ES-I3 (cell line): ENCODE data around the gene KIF27.

Source experiments
- H3K36me3 ChIP-seq: 2 replicates; pipeline ENCODE4 v1.6.1; 2013; ENCODE audit warnings: mild to moderate bottlenecking, low read length, control low read depth, moderate library complexity; ENCODE audit not compliant: insufficient read depth
- H3K4me1 ChIP-seq: 2 replicates; pipeline ENCODE4 v1.6.1; 2013; ENCODE audit warnings: mild to moderate bottlenecking, control low read depth, low read length; ENCODE audit not compliant: insufficient read depth
- H3K9ac ChIP-seq: 2 replicates; pipeline ENCODE4 v1.6.1; 2013; ENCODE audit warnings: low read depth, mild to moderate bottlenecking, low read length, moderate library complexity
- H3K9me3 ChIP-seq: 2 replicates; pipeline ENCODE4 v1.6.1; 2013; ENCODE audit warnings: mild to moderate bottlenecking, low read length, moderate library complexity; ENCODE audit not compliant: control insufficient read depth, insufficient read depth

The KIF27 gene

DNA sequence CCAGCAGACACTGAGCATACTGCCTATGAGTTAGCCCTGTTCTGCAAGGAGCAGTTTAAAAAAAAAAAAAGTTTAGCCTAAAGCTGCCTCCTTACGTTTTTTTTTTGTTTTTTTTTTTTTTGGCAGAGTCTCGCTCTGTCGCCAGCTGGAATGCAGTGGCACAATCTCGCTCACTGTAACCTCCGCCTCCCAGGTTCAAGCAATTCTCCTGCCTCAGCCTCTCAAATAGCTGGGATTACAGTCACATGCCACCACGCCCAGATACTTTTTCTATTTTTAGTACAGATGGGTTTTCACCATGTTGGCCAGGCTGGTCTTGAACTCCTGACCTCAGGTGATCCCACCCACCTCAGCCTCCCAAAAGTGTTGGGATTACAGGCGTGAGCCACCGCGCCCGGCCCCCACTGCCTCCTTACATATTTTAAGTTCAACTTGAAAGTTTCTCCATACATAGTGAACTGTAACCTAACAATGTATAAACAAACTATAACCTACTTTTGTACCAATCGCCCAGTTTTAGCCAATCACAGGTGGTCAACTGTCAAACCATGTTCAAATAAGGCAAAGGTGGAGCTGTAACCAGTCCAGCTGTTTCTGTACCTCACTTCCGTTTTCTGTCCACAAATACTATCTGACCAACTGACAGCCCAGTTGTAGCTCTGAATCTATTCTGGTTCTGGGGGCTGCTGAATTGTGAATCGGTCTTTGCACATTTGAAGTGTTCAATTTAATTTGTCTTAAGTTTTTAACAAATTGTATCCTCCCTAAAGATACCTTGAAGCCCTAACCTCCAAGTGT lies 120.8 kb downstream of the KIF27 start:
- Histone ChIP-seq H3K9ac (no peak overlapping the region), H3K9me3 (0 out of 2 replicates have a peak, but pooled peaks cover 3% of the 10 kb centered on the region), H3K36me3 (no peaks in the 10 kb centered on the region), H3K4me1 (no peaks in the 10 kb centered on the region)

DNA sequence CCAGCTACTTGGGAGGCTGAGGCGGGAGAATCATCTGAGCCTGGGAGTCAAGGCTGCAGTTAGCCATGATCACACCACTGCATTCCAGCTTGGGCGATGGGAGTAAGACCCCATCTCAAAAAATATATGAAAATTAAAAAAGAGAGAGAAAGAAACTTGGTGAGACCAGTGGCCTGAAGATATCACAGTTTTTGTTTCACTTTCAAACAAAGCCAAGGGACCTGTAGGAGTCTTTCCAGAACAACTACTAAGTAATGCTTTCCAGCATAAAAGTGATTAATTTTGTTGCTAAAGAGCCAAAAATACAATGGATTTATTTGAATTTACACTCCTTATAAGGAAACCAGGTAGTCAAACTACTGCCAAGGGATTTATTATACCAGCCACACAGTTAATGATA lies 127.2 kb downstream of the KIF27 start:
- H3K4me1 ChIP-seq, result no peaks in the 10 kb centered on the region
- no peaks in the 10 kb centered on the region for H3K36me3 ChIP-seq
- no peaks in the 10 kb centered on the region for H3K9me3 ChIP-seq
- no peak overlapping the region for H3K9ac ChIP-seq

DNA sequence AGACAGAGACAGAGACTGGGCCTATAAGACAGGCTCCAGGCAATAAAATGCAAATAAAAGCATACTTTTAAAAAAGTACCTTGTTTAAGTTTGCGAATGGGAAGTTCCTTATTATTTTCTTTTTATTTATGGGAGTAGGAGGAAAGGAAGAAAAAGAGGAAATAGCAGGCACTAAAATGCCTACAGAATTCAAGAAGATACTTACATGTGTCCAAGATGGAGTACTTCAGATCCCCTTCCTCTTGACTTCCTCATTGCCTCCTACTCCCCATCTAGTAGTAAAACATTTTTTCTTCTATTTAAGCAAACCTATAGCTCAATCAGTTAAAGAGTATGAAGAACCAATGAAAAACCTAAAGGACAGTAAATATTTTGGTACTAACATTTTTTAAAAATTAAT lies 128.5 kb downstream of the KIF27 start:
- Histone ChIP-seq H3K4me1 (no peaks in the 10 kb centered on the region), H3K36me3 (no peaks in the 10 kb centered on the region), H3K9me3 (no peaks in the 10 kb centered on the region), H3K9ac (no peak overlapping the region)
